ENCODE results near the gene ERCC3.

GRCh38 chr2:127208313-127208712 is 85.6 kb downstream of the ERCC3 start:
- no peak for TF ChIP-seq KLF6 (CRISPR knock-in tag; IDR thresholded peaks at IDR 0.05)
- TF ChIP-seq ZNF207 (IDR thresholded peaks at IDR 0.05; ENCODE audit: borderline replicate concordance) = no peak
- no peak for TF ChIP-seq ZNF407 (CRISPR knock-in tag; IDR thresholded peaks at IDR 0.05; ENCODE audit: not compliant biosample characterization)
- no peak for TF ChIP-seq PHF20 (CRISPR knock-in tag; IDR thresholded peaks at IDR 0.05)
- TF ChIP-seq NRL (CRISPR knock-in tag; IDR thresholded peaks at IDR 0.05; ENCODE audit: borderline replicate concordance) = no peak
- TF ChIP-seq, protein P1, sequence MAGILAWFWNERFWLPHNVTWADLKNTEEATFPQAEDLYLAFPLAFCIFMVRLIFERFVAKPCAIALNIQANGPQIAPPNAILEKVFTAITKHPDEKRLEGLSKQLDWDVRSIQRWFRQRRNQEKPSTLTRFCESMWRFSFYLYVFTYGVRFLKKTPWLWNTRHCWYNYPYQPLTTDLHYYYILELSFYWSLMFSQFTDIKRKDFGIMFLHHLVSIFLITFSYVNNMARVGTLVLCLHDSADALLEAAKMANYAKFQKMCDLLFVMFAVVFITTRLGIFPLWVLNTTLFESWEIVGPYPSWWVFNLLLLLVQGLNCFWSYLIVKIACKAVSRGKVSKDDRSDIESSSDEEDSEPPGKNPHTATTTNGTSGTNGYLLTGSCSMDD (CRISPR knock-in tag; IDR thresholded peaks at IDR 0.05) = no peak
- TF ChIP-seq ATM (IDR thresholded peaks at IDR 0.05; ENCODE audit: borderline replicate concordance) = no peak
- TF ChIP-seq POLR2A (IDR thresholded peaks at IDR 0.05; ENCODE audit: insufficient read depth in 1 of 2, low read depth in 2 of 2, low read length in 2 of 2) = no peak
- TF ChIP-seq ZNF3 (CRISPR knock-in tag; IDR thresholded peaks at IDR 0.05) = no peak
- TF ChIP-seq, protein P2, sequence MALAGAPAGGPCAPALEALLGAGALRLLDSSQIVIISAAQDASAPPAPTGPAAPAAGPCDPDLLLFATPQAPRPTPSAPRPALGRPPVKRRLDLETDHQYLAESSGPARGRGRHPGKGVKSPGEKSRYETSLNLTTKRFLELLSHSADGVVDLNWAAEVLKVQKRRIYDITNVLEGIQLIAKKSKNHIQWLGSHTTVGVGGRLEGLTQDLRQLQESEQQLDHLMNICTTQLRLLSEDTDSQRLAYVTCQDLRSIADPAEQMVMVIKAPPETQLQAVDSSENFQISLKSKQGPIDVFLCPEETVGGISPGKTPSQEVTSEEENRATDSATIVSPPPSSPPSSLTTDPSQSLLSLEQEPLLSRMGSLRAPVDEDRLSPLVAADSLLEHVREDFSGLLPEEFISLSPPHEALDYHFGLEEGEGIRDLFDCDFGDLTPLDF (CRISPR knock-in tag; IDR thresholded peaks at IDR 0.05) = no peak
- TF ChIP-seq, protein P3, sequence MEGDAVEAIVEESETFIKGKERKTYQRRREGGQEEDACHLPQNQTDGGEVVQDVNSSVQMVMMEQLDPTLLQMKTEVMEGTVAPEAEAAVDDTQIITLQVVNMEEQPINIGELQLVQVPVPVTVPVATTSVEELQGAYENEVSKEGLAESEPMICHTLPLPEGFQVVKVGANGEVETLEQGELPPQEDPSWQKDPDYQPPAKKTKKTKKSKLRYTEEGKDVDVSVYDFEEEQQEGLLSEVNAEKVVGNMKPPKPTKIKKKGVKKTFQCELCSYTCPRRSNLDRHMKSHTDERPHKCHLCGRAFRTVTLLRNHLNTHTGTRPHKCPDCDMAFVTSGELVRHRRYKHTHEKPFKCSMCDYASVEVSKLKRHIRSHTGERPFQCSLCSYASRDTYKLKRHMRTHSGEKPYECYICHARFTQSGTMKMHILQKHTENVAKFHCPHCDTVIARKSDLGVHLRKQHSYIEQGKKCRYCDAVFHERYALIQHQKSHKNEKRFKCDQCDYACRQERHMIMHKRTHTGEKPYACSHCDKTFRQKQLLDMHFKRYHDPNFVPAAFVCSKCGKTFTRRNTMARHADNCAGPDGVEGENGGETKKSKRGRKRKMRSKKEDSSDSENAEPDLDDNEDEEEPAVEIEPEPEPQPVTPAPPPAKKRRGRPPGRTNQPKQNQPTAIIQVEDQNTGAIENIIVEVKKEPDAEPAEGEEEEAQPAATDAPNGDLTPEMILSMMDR (CRISPR knock-in tag; IDR thresholded peaks at IDR 0.05) = no peak
